Measurements from ENCODE around the gene SUPT20HL1.
"Not testable (repeated sequence)": the region's sequence is repeated elsewhere in the genome, so short reads cannot be mapped to it uniquely, and the experiment has no call there.

Gene SUPT20HL1

DNA sequence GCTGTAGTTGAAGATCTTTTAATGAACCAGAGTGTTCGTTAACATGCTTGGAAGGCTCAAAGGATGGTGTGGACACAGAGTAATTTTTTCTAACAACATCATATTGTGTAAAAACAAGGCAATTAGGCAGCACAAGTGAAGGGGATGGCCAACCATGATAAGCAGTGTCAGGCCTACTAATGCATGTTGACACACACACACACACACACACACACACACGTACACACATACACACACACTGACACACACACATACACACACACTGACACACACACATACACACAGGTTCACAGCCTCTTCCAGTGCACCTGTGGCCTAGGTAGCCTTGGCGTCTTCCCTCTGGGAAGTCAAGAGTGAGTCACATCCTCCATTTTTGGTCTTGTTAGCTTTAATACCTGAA, at the start of gene SUPT20HL1:
TSS of gene SUPT20HL1 (plus strand) at position 368 of the 400 bp plus-strand sequence. CDS start 2,122 bp downstream, outside the sequence.
- Histone ChIP-seq H3K27ac (no peak within 1 kb of the TSS), H3K36me3 (no peaks in the 10 kb centered on the region), H3K4me3 (ENCODE audit: low read depth, low read length) (no peak within 1 kb of the TSS), H3K9me3 (ENCODE audit: severe bottlenecking) (no peaks in the 10 kb centered on the region), H3K27me3 (ENCODE audit: insufficient read depth, low read depth, severe bottlenecking) (peaks cover 4% of the 10 kb centered on the region)
- no peak for DNase-seq
- TF ChIP-seq, protein P1, sequence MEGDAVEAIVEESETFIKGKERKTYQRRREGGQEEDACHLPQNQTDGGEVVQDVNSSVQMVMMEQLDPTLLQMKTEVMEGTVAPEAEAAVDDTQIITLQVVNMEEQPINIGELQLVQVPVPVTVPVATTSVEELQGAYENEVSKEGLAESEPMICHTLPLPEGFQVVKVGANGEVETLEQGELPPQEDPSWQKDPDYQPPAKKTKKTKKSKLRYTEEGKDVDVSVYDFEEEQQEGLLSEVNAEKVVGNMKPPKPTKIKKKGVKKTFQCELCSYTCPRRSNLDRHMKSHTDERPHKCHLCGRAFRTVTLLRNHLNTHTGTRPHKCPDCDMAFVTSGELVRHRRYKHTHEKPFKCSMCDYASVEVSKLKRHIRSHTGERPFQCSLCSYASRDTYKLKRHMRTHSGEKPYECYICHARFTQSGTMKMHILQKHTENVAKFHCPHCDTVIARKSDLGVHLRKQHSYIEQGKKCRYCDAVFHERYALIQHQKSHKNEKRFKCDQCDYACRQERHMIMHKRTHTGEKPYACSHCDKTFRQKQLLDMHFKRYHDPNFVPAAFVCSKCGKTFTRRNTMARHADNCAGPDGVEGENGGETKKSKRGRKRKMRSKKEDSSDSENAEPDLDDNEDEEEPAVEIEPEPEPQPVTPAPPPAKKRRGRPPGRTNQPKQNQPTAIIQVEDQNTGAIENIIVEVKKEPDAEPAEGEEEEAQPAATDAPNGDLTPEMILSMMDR (IDR thresholded peaks at IDR 0.05; ENCODE audit: low read depth, low read length) = no peak

DNA sequence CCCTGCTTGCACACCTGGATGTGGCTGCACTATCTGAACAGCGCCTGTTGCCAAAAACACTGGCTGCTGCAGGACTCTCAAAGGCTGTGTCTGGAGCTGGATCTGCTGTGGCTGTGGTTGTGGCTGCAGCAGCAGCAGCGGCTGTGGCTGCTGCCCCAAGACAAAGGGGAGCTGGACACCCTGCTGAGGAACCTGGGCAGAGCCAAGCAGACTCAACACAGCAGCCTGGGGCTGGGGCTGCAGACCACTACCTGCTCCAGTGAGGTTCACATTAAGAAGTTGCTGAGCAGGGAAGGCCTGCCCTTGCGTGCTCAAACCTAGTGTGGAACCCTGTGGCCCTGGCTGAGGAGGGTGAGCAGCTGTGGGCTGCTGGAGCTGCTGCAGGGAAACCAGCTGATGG, 49.5 kb upstream of the SUPT20HL1 start:
- not testable (repeated sequence) for H3K9me3 ChIP-seq (ENCODE audit: severe bottlenecking); H3K27ac ChIP-seq; H3K36me3 ChIP-seq; DNase-seq; H3K4me3 ChIP-seq (ENCODE audit: low read depth, low read length); H3K27me3 ChIP-seq (ENCODE audit: insufficient read depth, low read depth, severe bottlenecking)

DNA sequence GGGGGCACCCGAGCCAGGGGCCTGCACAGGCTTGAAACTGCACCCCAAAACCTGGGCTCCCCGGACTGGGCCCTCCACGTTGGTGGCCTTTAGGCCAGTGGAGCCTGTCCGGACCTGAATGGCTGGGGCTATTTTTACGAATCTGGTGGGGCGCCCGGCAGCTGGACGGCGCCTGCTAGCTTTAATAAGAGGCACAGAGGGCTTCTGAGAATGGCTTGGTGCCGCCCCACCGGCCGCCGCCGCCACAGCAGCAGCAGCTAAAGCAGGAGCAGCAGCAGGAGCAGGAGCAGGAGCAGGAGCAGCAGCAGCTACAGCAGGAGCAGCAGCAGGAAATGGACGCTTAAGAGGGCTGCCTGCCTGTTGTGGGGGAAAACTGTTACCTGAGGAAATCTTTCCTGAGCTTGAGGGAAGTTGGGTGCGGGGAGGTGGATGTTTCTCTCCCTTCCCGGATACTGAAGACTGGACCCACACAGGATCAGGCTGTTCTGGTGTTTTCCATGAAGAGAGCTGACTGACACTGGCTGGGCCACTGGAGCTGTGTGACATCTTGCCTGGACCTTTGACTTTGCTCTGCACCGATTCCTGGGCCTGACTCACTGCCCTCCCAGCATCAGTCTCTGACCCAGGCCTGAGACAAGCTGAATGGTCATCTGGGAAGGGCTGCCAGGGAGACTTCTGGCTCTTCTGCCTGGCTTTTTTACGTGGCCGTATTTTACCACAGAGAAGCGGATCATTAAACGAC, 48.8 kb upstream of the SUPT20HL1 start:
- H3K9me3 ChIP-seq (ENCODE audit: severe bottlenecking); H3K4me3 ChIP-seq (ENCODE audit: low read depth, low read length); H3K27me3 ChIP-seq (ENCODE audit: insufficient read depth, low read depth, severe bottlenecking); DNase-seq; H3K36me3 ChIP-seq; H3K27ac ChIP-seq: not testable (repeated sequence)

DNA sequence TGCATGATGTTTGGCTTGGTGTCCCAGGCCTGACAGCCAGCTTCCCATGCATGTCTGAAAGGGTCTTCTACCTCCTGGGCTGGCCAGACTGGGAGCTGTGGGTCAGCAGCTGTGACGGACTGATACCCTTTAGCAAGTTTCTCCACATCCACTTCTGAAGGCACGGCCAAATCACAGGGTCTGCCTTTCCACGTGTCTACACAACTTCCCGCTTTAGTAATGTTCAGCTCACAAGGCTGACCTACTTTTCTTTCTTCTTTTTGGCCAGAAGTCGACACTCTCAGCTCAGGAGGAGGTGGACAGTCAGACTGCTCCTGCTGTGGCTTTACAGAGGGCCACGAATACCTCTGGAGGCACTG, 48.2 kb upstream of the SUPT20HL1 start:
- H3K27me3 ChIP-seq (ENCODE audit: insufficient read depth, low read depth, severe bottlenecking); DNase-seq; H3K9me3 ChIP-seq (ENCODE audit: severe bottlenecking); H3K27ac ChIP-seq; H3K36me3 ChIP-seq; H3K4me3 ChIP-seq (ENCODE audit: low read depth, low read length): not testable (repeated sequence)

DNA sequence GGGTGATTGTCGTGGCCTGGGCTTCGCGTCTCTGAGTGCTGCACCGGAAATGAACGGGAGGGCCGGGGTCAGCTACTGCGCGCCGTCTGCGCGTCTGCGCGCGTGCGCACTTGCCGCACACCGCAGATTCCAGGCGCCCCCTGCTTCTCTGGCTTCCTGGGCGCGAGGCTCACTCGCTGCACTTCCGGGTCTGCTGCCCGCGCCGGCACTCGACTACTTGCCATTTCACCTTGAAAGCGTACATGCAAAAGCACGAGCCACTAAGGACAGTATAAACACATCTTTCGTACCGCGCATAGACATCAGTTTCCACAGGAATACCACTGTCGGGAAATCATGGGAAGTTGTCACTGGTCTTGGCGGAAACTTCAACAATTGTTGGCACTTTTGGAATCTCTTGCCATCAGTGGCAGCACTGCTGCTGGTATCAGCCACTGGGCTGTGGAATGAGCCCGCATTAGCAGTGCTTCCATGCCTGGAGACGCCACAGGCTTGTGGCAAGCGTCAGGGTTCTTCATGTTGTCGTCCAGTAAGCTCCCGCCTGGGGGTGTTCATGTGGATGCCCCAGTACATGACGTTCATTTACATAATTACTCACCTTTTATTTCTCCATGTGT, 46.3 kb upstream of the SUPT20HL1 start, which contains the start of gene SUPT20HL2:
TSS of gene SUPT20HL2 (minus strand) at position 51 of the 617 bp plus-strand sequence. CDS start 754 bp downstream, outside the sequence.
- no peak for DNase-seq
- Histone ChIP-seq H3K27ac (no peak within 1 kb of the TSS), H3K4me3 (ENCODE audit: low read depth, low read length) (no peak within 1 kb of the TSS), H3K36me3 (no peaks in the 10 kb centered on the region), H3K27me3 (ENCODE audit: insufficient read depth, low read depth, severe bottlenecking) (no peaks in the 10 kb centered on the region), H3K9me3 (ENCODE audit: severe bottlenecking) (no peaks in the 10 kb centered on the region)
- TF ChIP-seq, protein P1 (IDR thresholded peaks at IDR 0.05; ENCODE audit: low read depth, low read length) = no peak

DNA sequence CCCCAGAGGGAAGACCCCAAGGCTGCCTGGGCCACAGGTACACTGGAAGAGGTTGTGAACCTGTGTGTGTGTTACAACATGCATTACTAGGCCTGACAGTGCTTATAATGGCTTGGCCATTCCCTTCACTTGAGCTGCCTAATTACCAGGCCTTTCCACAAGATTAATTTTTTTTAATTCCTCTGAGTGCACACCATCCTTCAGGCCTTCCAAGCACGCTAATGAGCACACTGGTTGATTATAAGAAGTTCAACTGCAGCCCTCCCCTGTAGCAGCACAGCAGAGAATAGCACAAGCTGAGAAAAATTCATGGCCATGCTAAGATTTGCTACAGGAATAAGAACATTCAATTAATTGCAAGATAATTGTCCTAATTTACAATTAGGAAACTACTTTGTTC, 44.3 kb upstream of the SUPT20HL1 start:
- Histone ChIP-seq H3K4me3 (ENCODE audit: low read depth, low read length) (no peak overlapping the region), H3K36me3 (no peaks in the 10 kb centered on the region), H3K27me3 (ENCODE audit: insufficient read depth, low read depth, severe bottlenecking) (no peaks in the 10 kb centered on the region), H3K27ac (no peak overlapping the region), H3K9me3 (ENCODE audit: severe bottlenecking) (no peaks in the 10 kb centered on the region)
- TF ChIP-seq, protein P1 (IDR thresholded peaks at IDR 0.05; ENCODE audit: low read depth, low read length) = no peak
- DNase-seq = no peak

DNA sequence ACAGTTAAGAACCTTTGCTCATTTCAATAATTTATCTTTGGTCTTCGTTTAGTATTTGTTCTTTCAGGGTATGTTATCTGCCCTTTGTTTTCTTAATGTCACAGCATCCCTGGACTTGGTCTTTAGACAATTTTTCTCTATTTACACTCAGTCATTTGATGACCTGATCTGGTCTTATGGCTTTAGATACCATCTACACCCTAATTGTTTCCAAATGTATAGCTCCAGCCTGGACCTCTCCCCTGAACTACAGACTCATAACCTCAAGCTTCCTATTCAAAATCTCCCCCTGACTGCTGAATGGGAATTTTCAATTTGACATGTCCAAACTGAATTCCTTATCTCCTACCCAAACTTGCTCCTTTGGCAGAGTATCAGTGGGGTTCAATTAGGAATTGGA, 42.9 kb upstream of the SUPT20HL1 start:
- Histone ChIP-seq H3K27ac (no peak overlapping the region), H3K9me3 (ENCODE audit: severe bottlenecking) (no peaks in the 10 kb centered on the region), H3K36me3 (no peaks in the 10 kb centered on the region), H3K4me3 (ENCODE audit: low read depth, low read length) (no peak overlapping the region), H3K27me3 (ENCODE audit: insufficient read depth, low read depth, severe bottlenecking) (peaks cover 2% of the 10 kb centered on the region)
- TF ChIP-seq, protein P1 (IDR thresholded peaks at IDR 0.05; ENCODE audit: low read depth, low read length) = no peak
- no peak for DNase-seq
